ENCODE results near the gene PORCN. TPM values are rescaled to one million over a fixed set of nuclear protein-coding genes. Genes with fewer than 3 reads are reported as not detected.

The PORCN gene
- polyA plus RNA-seq (2013, experiment 1 of 2; ENCODE audit: insufficient read length), result 10.7 TPM
- polyA plus RNA-seq (2013, experiment 2 of 2; ENCODE audit: insufficient read length), result 11.2 TPM

GRCh38 chrX:48508400-48509244 lies at the start of gene PORCN:
PORCN (plus strand) TSS chrX:48508992; CDS start chrX:48509821, 829 bp downstream.
- DNase-seq, result peak; percentile 68

GRCh38 chrX:48459483-48459882 lies 49.3 kb upstream of the PORCN start:
- DNase-seq, result no peak

DNA sequence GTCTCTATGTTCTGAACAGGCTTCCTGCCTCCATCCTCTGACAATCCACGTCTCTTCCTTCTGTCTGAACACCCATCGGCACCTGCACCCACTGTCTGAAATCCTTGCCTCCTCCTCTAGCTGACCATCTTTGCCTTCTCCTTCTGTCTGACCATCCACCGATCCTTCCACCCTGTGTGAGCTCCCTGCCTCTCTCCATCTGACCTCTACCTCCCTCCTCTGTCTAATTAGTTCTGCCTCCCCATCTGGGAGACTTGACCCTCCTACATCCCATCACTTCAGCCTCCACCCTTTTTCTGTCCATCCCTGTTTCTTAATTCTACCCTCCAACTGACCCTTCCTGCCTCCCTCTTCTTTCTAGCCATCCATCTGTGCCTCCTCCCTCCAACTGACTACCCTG lies 48.8 kb upstream of the PORCN start:
- DNase-seq, result no peak

DNA sequence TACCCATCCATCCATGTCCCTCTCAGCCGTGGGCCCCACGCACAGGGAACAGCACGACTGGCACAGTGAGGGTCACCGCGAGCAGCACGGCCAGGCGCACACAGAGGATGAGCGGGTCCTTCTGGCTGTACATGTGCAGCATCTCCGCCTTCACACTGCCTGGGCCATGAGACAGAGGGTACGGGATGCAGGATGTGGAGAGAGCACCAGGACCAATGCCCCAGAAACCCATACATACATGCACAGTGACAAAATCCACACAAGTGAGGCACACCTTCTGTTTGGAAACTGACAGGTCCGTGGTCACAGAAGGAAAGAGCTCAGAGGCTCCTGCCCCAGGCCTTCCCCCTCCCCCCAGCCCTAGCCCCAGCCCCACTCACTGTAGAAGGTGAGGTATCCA lies 48.2 kb upstream of the PORCN start:
- DNase-seq, result no peak

DNA sequence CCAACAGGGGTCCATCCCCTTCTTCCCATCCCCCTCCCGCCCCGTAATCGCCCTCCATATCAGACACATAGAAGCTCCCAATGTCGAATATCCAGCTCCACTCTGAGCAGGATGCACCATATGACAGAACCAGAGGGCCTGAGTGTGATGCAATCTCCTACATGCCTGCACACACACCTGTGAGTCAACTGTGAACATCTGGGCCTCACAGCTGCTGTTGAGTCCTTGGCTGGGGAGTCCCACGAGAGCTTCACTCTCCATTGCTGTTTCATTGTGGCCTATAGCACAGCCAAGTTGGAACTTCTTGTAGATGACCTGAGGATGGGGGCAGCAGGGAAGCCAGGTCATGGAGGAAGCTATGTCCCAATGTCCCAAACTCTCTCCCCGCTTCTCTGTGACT lies 47.0 kb upstream of the PORCN start:
- no peak for DNase-seq

GRCh38 chrX:48465336-48465933 lies 43.4 kb upstream of the PORCN start:
- DNase-seq, result peak; percentile 94

- no peak for DNase-seq
These were observed 42.1 kb upstream of the PORCN start for GRCh38 chrX:48466696-48467095.

GRCh38 chrX:48467281-48467761 lies 41.5 kb upstream of the PORCN start:
- DNase-seq, result no peak

DNA sequence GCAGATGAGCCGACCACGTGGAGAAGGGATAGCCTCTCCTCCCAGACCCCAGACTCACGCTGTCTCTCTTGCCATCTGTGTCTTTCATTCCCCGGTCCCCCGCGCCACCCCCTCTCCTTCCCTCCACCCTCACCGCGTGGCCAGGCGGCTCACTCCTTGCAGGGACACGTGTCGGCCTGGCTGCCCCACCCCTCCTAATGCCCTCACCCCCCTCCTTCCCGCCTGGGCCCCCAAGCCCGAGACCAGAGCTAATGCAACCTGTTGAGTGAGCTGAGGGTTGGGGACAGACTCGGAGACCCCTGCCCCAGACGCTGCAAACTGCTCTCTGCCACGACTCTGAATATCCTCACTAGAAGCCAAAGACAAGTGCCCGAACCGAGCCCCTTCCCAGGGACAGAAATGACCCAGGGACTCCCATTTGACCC lies 40.5 kb upstream of the PORCN start:
- DNase-seq, result no peak

DNA sequence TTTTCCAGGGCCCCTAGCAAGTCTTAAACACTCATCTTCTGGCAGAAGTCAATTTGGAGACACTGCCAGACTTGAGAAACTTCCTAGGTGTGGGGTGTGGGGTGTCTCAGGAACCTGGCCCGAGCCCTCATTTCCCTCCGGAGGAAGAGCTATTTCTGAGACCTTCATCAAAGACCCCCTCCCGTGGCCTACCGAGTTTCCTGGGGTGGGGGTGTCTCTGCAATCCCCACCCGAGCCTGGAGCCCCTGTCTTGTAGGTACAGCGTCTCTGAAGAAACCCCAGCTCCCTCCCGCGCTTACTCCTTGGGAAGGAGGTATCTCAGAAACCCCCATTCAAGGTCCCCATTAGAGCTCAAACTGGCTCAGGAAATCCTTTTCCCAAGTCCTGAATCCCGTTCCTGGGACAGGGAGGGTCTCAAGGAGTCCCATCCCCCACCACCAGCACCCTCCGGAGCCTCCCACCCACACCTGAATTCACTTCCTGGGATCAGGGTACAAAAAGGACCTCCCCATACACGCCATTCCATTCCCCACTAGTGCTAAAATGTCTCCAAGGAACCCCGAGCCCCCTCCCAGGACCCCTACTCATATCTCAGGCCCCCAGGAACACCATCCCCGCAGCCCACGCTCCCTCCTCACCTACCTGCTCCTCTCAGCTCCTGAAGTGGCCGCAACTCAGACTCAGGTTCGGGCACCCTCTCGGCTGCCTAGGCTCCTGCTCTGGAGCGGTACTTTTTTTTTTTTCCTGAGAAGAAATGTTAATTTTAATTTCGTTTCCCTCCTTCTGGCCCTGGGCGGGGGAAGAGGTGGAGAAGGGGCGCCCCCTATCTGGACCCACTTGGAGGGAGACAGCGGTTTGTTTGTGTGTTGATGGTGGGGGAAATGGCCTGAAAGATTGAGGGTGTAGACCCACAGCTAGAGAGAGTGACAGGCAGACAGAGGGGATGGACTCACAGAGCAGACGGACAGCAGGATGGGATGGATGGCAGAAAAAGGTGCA lies 39.8 kb upstream of the PORCN start:
- no peak for DNase-seq

- no peak for DNase-seq
These were observed 38.5 kb upstream of the PORCN start, which contains the start of gene SLC38A5 for GRCh38 chrX:48470110-48470832. SLC38A5 (minus strand) TSS chrX:48470260; CDS start chrX:48467924, 2,336 bp downstream.

- DNase-seq, result no peak
These were observed 38.0 kb upstream of the PORCN start for GRCh38 chrX:48470833-48471118.

DNA sequence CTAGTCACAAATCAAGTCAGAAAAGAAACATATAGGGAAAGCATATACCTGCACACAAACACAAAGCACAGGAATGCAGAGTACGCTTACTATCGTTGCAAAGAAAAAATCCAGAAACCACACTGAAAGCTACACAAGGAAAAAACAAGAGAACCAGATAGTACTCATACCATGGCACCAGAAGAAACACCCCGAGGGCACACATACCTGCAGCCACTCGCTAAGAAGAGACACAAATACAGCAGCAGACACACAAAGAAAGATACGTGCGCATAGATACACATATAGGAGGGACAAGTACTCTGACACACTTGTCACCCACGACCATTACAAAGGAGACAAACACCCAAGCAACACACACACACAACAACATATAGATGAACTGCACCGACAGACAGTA lies 37.3 kb upstream of the PORCN start:
- DNase-seq, result no peak

GRCh38 chrX:48472225-48472624 lies 36.6 kb upstream of the PORCN start:
- no peak for DNase-seq

GRCh38 chrX:48472851-48473703 lies 35.7 kb upstream of the PORCN start:
- no peak for DNase-seq

- DNase-seq, result no peak
These were observed 35.1 kb upstream of the PORCN start for GRCh38 chrX:48473704-48473990.

DNA sequence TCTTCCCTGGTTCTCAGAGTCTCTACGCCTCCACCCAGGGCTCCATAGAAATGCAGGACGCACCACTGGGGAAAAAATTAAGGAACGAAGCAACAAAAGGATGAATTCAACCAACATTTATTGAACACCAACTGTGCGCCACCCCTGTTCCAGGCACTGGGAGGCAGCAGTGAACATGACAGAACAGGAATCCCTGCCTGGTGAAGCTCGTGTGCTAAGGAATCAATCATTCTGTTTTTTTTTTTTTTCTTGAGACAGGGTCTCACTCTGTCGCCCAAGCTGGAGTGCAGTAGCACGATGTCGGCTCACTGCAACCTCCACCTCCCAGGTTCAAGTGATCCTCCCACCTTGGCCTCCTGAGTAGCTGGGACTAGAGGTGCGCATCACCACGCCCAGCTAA lies 34.7 kb upstream of the PORCN start:
- no peak for DNase-seq

DNA sequence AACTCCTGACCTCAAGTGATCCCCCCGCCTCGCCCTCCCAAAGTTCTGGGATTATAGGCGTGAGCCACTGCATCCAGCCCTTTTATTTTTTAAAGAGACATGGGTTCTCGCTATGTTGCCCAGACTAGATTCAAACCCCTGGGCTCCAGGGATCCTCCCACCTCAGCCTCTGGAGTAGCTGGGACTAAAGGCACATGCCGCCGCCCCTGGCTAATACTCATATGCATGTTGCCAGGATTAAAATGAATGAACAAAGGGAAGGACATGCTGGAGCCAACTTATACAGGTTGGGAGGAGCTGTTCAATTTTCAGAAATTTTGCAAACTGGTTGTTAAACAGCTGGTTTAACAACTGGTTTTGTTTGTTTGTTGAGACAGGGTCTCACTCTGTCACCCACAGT lies 34.2 kb upstream of the PORCN start:
- DNase-seq, result no peak

DNA sequence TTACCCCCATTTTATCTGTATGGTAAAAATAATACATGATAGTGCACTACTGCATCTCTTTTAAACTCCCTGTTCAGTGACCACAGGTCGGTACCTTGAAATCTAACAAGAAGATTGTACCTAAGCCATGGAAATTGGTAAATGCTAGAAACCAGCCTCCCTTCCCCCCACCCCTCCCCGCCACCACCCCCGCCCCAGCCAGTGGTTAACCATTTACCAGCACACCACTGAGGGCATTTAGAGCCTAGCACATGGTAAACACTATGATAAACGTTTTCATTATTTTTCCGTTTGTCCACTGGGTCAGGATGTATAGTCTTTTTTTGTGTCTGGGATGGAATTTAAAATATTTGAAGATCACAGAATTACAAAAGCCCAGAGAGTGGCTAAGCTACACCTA lies 33.5 kb upstream of the PORCN start:
- DNase-seq, result no peak

GRCh38 chrX:48475774-48476577 lies 32.8 kb upstream of the PORCN start, which contains the start of gene FTSJ1:
FTSJ1 (plus strand) TSS chrX:48476199; CDS start chrX:48478048, 1,849 bp downstream.
- DNase-seq, result peak; percentile 93
